OCI-M2 (cell line): ENCODE results near the gene PBX4.

Experiments used
- DNase-seq: peaks from one replicate; lab custom pipeline; 2025; ENCODE audit not compliant: unreplicated experiment; lab: John Stamatoyannopoulos, UW

Gene PBX4

GRCh38 chr19:19649580-19649995 lies 31.1 kb upstream of the PBX4 start:
- no peak for DNase-seq

GRCh38 chr19:19649155-19649554 lies 30.7 kb upstream of the PBX4 start:
- no peak for DNase-seq

GRCh38 chr19:19647037-19647835 lies 28.7 kb upstream of the PBX4 start:
- no peak for DNase-seq

GRCh38 chr19:19645233-19645870 lies 26.9 kb upstream of the PBX4 start:
- no peak for DNase-seq

- DNase-seq: no peak
Observed at GRCh38 chr19:19644054-19644388, 25.5 kb upstream of the PBX4 start.

DNA sequence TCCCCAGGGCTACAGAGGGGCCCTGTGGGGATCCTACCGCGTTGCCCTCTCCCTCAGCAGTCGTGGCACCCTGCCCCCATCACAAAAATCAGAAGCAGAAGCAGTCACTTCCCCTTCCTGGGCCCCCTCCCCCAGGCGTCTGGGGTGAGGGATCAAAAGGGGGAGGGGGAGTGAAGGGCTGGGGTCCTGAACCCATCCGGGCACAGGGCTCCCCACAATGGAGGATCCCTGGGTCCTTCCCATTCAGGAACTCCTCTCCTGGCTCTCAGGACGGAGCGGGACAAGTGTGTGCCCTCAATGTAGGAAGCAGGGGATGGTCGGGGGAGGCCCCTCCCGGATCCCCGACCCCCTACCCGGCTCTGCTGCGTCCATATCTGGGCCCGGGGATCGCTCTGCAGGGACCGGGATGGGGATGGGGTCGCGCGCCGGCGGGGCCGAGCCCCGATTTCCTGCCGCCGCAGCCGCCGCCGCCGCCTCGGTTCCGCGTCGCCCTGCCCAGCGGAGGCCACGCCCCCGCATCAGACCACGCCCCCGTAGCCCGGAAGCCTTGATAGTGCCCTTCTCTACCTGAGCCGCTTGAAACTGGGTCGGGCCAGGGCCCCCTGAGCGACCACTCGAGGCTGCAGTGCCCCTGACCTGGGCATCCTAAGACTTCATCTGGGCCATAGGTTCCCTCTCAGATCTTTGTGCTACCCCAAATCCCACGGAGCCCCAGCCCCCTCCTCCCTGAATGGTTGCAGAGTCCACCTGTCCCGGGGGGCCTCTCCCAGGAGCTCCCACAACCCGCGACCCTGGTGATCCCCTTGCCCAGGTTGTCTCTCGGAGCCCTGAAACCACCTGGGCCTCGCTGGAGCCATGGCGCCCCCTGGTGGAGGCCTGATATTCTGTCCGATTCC lies 24.9 kb upstream of the PBX4 start, which contains the start of gene GMIP:
Gene GMIP (minus strand): TSS at position 500 of the 896 bp plus-strand sequence. CDS start 128 bp downstream, at position 372.
- peak; percentile 61 for DNase-seq

GRCh38 chr19:19642506-19643157 lies 24.1 kb upstream of the PBX4 start:
- DNase-seq: no peak

GRCh38 chr19:19637523-19638251 lies 19.2 kb upstream of the PBX4 start:
- DNase-seq: no peak

- no peak for DNase-seq
Observed at GRCh38 chr19:19637186-19637522, 18.7 kb upstream of the PBX4 start.

DNA sequence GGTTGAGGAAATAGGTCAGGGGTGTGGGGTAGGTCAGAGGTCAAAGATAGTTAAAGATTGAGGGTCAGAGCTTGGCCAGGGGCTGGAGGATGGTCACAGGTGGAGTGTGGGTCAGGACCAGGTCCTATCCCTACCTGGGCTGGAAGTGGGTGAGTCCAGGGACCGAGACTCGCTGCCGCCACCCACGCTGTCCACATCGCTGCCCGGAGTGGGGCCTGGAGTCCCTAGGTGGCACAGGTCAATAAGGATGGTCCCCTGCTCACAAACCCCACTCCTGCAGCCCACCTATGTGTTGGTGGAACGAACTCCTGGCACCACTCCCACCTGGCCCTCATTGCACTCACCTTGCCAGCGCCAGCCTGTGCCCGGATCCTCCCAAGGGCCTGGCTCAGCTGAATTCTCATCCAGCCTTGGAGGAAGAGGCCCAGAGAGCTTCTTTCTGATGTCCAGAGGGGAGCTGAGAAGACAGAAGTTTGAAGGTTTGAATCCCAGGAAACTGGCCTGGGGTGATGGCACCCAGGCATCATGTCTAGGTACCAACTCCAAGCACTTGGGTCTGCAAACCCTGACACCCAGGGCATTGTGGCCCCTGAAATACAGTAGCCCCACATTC lies 18.2 kb upstream of the PBX4 start:
- DNase-seq: no peak

GRCh38 chr19:19635313-19635702 lies 16.8 kb upstream of the PBX4 start:
- DNase-seq: no peak

DNA sequence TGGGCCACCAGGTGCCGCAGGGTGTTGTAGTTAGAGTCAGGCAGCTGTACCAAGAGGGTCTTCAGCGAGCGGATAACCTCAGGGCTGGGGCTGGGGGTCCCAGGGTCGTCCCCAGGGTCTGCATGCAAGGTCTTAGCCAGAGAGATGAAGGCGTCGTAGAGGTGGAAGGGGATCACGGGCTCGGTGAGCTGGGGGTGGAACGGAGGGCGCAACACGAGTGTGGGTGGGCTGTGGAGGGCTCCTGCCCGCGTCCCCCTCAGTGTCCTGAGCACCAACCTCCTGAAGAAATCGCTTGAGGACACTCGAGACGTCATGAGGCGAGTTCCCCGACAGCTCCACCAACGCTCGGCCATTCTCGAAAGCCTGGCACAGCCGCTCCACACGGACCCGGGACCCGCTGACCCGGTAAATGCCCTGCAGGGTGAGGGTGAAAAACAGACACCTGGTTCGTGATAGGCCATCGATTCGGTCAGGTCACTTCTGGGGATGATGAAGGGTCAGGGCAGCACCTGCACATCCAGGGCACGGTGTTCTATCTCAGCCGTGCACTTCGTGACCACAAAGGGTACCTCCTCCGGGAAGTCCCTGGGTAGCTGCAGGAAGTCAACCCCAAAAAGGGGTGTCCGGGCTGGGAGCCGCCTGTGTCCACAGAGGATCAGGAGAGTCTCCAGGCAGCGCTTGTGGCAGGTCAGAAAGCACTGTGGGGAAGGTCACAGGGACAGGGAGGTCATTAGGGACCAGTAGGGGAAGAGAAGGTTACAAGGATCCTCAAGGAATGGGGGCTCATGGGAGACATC lies 16.2 kb upstream of the PBX4 start:
- no peak for DNase-seq

DNA sequence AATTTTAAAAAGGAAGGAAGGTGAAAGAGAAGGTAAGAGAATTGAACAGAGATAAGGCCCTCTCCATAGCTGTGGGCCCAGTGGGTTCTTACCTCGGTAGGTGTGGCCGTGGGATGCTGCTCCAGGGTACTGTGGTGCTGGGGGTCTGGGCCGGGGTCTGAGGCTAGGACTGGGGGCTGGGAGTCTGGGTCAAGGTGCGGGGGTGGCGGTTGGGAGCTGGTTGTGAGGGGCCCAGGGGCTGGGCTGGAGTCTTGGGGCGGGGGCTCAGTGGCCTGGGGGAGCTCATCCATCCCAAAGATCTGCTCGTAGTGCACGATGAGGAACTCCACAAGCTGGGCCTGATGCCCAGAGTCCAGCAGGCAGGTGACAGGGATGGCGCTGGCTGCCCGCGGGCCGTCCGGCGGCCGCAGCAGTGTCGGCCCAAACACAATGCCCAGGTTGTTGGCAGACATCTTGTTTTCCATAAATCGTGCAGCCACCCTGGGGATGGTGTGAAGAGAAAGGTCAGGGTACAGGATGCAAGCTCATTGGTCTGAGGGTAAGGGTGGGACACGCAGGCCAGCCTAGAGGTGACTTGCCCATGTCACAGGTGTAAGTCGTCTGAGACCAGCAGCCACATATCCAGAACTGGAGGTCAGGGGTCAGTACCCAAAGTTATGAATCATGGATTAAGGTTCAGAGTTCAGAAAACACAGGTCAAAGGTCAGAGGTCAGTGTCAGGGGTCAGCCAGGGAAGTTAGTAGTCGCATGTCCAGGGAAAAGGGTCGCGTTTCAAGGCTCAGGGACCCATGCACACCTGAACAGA lies 15.4 kb upstream of the PBX4 start:
- no peak for DNase-seq

- no peak for DNase-seq
Observed at GRCh38 chr19:19632661-19633060, 14.2 kb upstream of the PBX4 start.

- DNase-seq: no peak
Observed at GRCh38 chr19:19631346-19631745, 12.9 kb upstream of the PBX4 start.

GRCh38 chr19:19630426-19630825 lies 11.9 kb upstream of the PBX4 start:
- no peak for DNase-seq

DNA sequence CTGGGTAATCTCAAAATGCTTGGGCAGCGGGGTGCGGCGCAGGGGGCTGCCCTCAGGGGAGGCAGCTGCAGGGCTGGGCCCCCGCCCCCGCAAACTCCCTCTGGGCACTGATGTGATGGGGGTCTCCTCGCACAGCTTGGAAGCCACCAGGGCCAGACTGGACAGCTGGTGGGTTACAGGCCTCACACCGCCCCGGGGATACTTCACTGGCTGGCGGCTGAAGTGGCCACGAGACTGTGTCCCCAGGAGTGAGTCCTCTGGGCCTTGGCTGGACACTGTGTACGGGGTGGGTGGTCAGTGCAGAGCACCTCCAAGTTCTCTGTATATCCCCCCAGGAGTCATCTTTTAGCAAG lies 11.6 kb upstream of the PBX4 start:
- DNase-seq: no peak

- DNase-seq: no peak
Observed at GRCh38 chr19:19628501-19629134, 10.1 kb upstream of the PBX4 start.
